Measurements from ENCODE around the gene SLC25A39.
"Not testable (repeated sequence)": the region's sequence is repeated elsewhere in the genome, so short reads cannot be mapped to it uniquely, and the experiment has no call there.

Gene SLC25A39, protein sequence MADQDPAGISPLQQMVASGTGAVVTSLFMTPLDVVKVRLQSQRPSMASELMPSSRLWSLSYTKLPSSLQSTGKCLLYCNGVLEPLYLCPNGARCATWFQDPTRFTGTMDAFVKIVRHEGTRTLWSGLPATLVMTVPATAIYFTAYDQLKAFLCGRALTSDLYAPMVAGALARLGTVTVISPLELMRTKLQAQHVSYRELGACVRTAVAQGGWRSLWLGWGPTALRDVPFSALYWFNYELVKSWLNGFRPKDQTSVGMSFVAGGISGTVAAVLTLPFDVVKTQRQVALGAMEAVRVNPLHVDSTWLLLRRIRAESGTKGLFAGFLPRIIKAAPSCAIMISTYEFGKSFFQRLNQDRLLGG

DNA sequence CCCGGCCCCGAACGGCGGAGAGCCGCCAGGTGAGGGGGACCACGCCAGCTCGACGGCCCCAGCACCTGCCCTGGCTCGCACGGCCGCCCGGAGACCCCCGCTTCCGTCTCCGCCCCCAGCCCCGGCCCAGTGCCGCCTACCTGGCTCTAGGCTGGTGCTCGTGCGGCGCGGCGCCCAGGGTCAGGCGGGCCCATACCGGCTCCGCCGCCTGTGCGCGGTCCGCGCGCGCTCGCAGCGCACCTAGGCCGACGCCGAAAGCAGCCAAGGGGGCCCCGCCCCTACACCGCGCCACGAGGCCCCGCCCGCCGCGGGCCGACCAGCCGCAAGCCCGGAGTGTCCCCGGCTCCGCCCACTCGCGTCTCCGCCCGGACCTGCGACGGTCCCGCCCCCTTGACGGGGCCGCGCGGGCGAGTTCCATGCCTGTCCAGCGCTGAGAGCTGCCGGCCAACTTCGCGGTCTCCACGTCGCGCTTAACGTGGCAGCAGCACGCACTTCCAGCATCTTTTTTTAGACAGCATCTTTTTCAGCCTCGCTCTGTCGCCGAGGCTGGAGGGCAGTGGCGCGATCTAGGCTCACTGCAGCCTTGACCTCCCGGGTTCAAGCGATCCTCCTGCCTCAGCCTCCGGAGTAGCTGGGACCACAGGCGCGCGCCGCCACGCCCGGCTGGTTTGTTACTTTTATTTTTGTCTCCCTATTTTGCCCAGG is at the start of gene SLC25A39:
Gene SLC25A39 (minus strand): TSS at position 253 of the 705 bp plus-strand sequence. CDS start 1,261 bp downstream, outside the sequence.
- peak; percentile 88 for DNase-seq (ENCODE audit: low spot score)

DNA sequence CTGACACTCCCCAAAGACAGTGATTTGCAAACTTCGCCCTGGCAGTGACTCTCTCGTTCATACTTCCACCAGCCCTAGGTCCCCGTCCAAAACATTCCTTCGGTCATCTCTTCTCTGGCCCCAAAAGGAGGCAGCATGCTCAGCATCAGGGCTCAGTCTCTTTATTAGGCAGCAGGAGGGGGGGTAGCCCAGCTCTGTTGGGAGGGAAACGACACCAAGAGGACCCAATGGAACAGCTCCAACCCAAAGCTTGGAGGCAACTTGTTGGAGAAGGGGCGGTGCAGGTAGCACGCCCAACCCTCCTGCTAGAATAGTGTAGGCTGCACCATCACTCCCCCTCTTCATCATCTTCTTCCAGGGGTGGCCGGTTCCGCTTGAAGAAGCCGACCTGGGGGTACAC is 47.4 kb upstream of the SLC25A39 start:
- DNase-seq (ENCODE audit: low spot score): no peak

DNA sequence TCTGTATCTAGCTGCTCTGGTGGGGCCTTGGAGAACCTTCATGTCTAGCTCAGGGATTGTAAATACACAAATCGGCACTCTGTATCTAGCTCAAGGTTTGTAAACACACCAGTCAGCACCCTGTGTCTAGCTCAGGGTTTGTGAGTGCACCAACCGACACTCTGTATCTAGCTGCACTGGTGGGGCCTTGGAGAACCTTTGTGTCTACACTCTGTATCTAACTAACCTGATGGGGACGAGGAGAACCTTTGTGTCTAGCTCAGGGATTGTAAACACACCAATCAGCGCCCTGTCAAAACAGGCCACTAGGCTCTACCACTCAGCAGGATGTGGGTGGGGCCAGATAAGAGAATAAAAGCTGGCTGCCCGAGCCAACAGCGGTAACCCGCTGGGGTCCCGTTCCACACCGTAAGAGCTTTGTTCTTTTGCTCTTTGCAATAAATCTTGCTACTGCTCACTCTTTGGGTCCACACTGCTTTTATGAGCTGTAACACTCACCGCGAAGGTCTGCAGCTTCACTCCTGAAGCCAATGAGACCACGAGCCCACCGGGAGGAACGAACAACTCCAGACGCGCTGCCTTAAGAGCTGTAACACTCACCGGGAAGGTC is 44.9 kb upstream of the SLC25A39 start:
- not testable (repeated sequence) for DNase-seq (ENCODE audit: low spot score)

DNA sequence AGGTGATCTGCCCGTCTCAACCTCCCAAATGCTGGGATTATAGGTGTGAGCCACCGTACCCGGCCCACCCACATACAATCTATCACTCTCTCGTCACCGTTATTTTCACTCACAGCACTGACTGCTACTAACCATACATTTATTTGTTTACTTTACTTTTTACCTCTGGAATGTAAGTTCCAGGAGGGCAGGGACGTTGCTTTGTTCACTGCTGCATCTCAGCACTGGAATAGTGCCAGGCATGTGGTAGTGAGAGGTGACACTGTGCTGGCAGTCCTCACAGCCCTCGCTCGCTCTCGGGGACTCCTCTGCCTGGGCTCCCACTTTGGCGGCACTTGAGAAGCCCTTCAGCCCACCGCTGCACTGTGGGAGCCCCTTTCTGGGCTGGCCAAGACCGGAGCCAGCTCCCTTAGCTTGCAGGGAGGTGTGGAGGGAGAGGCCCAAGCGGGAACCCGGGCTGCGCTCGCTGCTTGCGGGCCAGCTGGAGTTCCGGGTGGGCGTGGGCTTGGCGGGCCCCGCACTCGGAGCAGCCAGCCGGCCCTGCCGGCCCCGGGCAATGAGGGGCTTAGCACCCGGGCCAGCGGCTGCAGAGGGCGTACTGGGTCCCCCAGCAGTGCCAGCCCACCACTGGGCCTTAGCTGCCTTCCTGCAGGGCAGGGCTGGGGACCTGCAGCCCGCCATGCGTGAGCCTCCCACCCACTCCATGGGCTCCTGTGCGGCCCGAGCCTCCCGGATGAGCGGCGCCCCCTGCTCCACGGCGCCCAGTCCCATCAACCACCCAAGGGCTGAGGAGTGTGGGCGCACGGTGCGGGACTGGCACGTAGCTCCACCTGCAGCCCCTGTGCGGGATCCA is 44.0 kb upstream of the SLC25A39 start:
- DNase-seq (ENCODE audit: low spot score): not testable (repeated sequence)

DNA sequence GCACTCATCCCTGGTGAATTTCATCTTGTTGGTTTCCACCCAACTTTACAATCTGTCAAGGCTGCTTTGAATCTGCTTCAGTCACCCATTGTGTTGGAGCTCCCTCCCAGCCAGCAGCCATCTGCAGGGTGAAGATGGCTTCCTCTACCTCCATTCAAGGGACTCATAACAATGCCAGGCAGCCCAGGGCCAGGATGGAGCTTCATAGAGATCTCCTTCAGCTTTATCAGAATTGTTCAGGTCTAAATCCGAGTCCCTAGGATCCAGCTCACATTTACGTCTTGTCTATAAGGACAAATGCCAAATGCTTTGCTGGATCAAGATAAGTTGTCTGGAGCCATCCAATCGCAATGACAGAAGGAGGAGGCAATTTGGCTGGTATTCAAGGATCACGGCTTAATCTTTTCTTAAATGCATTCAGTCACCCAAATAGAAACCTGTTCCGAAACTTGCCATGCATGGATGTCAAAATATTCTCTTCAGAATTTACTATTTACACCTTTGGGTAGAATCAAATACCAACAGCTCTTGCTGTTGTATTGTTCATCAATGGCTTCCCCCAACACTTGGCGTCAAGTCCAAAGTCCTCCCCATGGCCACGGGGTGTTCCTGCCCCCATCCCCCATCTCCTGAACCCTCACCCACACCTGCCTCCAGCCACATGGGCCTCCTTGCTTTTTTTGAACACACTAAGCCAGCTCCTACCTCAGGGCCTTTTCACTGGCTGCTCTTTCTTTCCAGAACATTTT is 42.8 kb upstream of the SLC25A39 start:
- DNase-seq (ENCODE audit: low spot score): no peak

DNA sequence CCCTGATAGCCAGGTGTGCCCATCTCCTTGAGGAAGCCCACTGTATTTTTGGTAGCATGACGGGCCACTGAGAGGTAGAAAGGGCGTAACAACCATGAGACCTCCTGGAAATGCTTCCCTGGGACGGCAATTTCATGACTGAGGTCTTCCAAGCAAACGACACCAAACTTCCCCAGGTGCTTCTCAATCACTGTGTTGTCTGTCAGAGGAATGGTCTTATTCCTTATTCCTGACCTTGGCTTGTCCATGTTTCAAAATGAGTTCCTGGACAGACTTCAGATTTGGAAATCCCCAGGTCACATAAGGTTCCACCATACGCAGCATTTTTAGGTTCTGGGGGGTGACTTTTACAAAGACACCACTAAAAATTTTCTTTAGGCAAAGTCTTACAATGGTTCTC is 40.4 kb upstream of the SLC25A39 start:
- not testable (repeated sequence) for DNase-seq (ENCODE audit: low spot score)

DNA sequence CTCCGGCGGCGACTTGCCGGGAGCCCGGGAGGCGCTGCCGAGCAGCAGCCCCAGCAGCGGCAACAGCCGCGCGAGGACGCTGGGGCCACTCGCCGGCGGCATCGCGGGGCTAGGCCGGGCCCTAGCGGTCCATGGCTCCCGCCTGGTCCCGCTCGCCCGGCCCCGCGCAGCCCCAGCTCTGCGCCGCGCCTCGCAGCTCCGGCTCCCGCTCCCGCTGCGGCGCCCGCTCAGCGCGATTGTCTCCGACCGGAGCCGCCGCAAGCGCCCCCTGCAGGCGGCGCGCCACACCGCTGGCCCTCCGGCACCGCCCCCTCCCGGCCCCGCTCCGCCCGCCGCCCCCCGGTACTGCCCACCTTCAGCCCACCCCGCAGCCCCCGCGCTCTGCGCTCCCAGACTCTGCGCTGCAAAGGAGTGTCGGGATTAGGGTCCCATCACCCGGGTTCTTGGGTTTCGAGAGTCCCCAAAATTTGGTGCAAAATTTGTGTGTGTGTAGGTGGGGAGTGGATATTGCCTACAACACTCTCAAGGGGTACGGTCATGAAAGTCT is 39.1 kb upstream of the SLC25A39 start, which contains the start of gene FAM171A2:
Gene FAM171A2 (minus strand): TSS at position 241 of the 547 bp plus-strand sequence. CDS start 139 bp downstream, at position 102.
- peak; percentile 48 for DNase-seq (ENCODE audit: low spot score)

DNA sequence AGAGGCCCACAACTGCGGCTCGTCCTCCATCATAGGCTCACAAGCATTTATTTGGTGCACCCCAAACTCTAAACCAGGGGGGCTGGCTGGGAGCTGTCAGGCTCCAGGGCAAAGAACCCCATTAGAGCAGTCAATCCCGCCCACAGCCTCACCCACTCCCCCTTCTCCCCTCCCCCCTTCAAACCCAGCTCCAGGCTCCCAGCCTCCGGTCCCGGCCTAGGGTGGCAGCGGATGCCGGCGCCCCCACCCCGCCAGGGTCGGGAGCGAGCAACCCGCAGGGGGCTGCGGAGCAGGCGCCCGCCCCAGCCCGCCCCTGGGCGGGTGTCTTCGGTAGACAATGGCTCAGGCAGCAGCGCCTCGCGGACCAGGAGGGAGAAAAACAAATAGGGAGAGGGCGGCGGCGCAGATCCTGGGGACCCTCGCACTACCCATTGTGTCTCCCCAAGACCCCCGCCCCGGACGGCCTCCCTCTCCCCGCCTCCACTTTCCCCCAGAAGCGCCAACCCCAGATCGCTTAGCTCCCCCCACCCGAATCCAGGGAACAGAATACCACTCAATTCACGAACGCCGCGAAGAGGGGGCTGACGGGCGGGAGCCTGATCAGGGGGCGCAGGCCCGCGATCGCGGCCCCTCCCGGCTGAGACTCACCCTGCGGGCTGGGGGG is 38.5 kb upstream of the SLC25A39 start:
- no peak for DNase-seq (ENCODE audit: low spot score)

DNA sequence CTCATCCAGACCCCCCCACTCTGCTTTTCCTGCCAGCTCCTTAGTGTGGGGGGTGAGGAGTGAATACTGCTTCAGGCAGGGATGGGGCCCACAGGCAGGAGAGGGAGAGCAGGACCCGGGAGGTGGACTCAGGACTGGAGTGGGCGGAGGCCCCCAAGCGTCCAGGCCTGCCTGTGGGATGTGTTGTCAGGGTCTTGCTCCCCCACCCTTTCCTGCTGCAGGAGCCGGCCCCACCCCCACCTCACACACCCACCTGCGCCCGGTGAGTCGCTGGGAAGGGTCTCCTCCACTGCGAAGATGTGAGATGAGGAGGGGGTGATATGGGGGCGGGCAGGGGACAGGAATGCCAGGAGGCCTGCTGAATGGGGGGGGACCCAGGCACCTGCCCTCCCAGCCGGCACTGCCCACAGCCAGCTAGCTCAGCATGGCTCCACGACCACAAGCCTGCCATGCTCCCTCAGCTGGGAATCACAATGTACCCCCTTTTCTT is 37.9 kb upstream of the SLC25A39 start:
- DNase-seq (ENCODE audit: low spot score): no peak

DNA sequence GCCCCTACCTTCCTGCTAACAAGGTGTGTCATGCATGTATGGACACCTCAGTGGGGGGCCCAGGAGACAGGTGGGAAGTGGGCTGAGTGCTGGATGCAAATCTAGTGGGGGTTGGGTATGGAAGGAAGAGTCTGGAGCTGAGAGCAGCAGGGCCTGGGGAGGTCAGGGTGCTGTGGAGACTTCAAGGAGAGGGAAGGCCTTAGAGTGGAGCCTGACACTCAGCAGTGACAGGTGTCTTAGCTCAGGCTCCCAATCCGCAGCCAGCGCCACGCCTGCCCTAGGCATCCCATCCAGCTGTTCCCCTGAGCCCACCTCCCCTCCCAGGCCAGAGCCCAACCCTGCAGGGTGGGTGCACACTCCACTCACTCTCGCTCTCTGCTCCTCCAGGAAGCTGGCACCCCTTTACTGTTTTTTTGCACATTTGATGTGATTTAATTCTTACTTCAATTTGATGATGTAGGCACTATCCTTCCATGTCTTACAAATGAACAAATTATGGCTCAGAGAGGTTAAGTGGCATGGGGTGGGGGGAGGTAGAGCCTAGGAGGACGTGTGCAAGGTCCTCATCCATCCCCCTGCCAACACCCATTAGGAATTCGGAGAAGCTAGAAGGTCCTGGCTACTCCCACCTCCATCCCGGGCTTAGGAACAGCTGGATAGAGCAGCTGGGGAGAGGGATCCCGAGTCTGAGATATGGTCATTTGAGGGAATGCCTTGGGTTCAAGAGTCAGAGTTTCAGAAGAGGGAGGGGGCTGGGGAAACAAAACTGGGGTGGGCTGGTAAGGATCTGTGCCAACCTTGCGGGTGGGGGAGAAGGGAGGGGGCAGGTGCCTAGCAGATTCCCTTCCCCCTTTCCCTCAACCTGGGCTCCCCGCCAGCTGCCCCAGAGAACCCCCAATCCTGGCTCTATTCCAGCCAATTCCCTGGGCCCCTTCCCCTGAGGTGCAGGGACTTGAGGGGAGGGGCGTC is 37.0 kb upstream of the SLC25A39 start:
- DNase-seq (ENCODE audit: low spot score): no peak

DNA sequence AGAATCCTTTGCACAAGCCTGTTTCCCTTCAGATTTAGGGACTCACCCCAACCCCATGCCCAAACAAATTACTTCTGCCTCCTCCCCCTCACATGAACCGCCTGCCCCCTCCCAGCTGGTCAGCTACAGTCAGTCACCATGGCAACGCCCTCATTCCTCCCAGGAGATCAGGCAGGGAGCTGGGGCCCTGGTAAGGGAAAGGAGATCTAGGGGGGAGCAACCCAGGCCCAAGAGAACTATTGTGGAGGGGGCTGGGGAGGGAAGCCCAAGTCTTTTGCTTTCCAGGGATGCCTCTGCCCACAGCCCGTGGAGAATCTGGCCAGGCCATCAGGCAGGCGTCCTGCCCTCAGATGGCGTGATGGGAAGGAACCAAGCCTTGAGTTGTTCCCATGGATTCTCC is 36.2 kb upstream of the SLC25A39 start:
- no peak for DNase-seq (ENCODE audit: low spot score)

DNA sequence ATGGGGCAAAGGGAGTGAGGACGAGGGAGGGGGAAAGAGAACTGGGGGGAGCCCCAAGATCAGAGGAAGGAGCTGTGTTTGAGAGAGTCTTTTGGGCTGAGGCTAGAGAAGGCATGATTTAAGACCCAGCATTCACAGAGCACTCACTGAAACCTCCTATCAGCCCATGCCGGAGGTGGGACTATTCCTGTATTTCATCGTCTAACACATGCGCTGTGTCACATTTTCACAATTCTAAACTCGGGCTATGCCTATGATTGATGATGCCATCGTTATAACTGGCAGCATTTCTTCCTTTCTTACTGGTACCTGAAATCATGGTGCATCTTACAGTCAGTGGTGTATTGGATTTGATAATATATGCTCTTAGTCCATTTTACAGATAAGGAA is 35.5 kb upstream of the SLC25A39 start:
- DNase-seq (ENCODE audit: low spot score): no peak

DNA sequence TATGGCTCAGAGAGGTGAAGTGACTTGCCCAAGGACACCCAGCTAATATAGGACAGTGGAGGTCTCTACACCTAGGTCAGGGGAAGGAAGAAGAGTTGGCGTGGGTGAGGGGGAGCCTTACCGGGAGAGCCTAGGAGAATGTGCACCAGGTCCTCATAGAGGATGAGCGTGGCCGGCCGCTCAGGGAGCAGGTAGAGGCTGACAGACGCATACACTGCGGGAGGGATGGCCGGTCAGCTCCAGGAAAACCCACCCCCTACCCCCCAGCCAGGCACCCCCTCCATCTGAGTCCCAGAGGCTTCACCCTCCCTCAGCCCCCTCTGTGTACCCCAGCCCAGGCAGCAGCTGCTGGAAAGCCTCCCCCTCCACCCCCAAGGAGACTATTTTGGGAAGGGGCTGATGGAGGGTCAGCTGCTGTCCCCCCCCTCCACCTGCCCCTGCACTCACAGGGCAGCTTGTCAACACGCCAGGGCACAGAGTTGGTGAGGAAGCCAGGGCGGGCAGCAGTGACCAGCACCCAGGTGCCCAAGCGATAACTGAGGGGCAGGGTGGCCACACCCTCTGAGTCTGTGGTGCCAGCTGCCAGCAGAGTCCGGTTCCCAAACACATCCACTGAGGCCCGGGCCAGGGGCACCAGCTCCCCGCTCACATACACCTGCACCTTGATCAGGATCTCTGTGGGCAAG is 35.0 kb upstream of the SLC25A39 start:
- DNase-seq (ENCODE audit: low spot score): no peak

DNA sequence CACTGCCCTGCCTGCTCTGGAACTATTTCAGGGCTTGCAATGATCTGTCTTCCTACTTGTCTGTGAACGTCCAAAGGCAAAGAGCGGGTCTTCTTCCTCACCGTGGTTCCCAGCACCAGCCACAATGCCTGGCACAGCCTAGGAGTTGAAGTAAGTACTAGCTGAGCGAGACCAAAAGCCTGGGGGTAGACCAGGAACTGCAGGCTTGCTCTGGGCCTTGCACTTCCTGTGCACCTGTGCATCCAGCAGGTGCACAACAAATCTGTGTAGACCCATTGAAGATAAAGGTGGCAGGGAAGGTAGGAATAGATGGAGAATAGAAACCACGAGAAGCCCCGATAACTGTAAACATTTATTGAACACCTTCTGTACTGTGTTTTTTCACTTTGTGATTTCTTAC is 34.4 kb upstream of the SLC25A39 start:
- no peak for DNase-seq (ENCODE audit: low spot score)

DNA sequence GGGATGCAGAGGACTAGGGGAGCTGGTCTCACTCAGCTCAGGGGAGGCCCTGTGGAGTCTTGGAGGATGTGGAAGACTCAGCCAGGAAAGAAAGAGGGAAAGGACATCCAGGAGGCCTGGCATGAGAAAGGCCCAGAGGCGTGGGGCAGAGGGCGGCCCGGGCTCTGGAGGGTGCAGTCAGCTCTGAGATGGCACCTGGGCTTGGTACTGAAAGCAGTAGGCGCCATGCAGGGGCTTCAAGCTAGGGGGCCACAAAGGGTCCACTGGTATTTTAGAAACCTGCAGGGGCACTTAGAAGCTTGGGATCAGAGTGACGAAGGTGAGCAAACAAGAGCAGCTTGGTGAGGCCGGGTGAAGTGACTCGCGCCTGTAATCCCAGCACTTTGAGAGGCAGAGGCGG is 33.4 kb upstream of the SLC25A39 start:
- DNase-seq (ENCODE audit: low spot score): no peak

DNA sequence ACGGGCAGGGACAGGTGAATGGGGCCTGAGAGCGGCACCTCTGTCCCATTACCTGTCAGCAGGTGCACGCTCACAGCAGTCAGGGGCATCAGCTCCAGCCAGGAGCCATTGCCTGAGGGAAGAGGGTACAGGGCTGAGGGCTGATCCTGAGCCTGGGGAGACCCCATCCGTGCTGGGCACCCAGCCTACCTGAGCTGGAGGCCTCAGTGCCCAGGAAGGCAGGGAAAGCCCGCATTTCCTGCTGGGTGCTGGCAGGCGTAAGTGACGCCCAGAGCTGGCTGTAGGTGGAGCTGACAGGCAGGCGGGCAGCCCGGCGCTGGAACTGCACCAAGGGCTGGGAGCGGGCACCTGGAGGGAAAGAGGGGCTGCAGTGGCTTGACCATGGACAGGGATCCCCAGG is 31.6 kb upstream of the SLC25A39 start:
- no peak for DNase-seq (ENCODE audit: low spot score)

DNA sequence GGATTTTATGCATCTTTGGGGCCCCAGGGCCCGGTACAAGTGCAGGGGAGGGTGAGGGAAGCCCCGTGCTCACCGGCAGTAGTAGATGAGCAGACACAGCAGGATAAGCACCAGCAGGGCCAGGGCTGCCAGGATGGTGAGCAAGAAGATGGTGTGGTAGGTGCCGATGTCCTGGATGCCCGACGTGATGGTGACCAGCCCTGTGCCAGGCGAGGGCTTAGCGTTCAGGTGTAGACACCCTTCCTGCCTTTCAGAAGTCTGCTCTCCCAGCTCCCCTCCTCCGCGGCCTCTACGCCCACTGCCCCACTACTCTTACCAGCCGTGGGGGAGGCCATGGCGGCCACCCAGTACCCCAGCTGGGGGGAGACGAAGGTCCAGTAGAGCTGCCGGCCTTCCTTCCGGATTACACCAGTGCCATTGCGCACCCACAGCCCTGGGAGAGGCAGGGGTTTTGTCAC is 31.0 kb upstream of the SLC25A39 start:
- DNase-seq (ENCODE audit: low spot score): no peak

Measured in SW480 (cell line).